DOHH2 (cell line): Measurements from ENCODE around the gene IRF9.

Experiments
- H3F3A ChIP-seq: fragments of 200-600 bp; sonication (generic), shearing (Covaris generic); 2 replicates; pipeline ENCODE4 v1.6.0; 2016; ENCODE audit warnings: antibody characterized with exemption, mild to moderate bottlenecking; ENCODE audit not compliant: control insufficient read depth, insufficient read depth
- H3K27ac ChIP-seq: fragments of 200-600 bp; sonication (generic); 2 replicates; pipeline ENCODE4 v1.5.1; 2014; ENCODE audit warnings: low read depth, mild to moderate bottlenecking, low read length, moderate library complexity
- H3K27me3 ChIP-seq: fragments of 200-600 bp; sonication (generic); 2 replicates; pipeline ENCODE4 v1.6.1; 2014; ENCODE audit warnings: mild to moderate bottlenecking, low read length, mixed read lengths; ENCODE audit not compliant: control insufficient read depth
- H3K36me3 ChIP-seq: fragments of 200-600 bp; sonication (generic); 2 replicates; pipeline ENCODE4 v1.6.1; 2014; ENCODE audit warnings: mild to moderate bottlenecking, low read length, moderate library complexity, mixed read lengths; ENCODE audit not compliant: control insufficient read depth
- H3K4me1 ChIP-seq: fragments of 200-600 bp; sonication (generic); 2 replicates; pipeline ENCODE4 v1.6.1; 2014; ENCODE audit warnings: mild to moderate bottlenecking, low read length, mixed read lengths; ENCODE audit not compliant: control insufficient read depth
- H3K4me2 ChIP-seq: fragments of 200-600 bp; sonication (generic); 2 replicates; pipeline ENCODE4 v1.6.0; 2014; ENCODE audit warnings: mild to moderate bottlenecking, low read length, moderate library complexity
- H3K4me3 ChIP-seq: fragments of 200-600 bp; sonication (generic); 2 replicates; pipeline ENCODE4 v1.5.1; 2014; ENCODE audit warnings: mild to moderate bottlenecking, low read length, mixed read lengths
- H3K79me2 ChIP-seq: fragments of 200-600 bp; sonication (generic); 2 replicates; pipeline ENCODE4 v1.6.1; 2014; ENCODE audit warnings: mild to moderate bottlenecking, low read length, mixed read lengths; ENCODE audit not compliant: control insufficient read depth
- H3K9me2 ChIP-seq: fragments of 200-600 bp; sonication (generic); replicated peaks from 2 replicates; pipeline ENCODE4 v1.6.1; 2014; ENCODE audit warnings: mild to moderate bottlenecking, low read length, mixed read lengths; ENCODE audit not compliant: control insufficient read depth
- H3K9me3 ChIP-seq: fragments of 200-600 bp; sonication (generic); 2 replicates; pipeline ENCODE4 v1.6.1; 2014; ENCODE audit warnings: antibody characterized with exemption, low read length, mixed read lengths; ENCODE audit not compliant: control insufficient read depth, insufficient read depth
- H4K20me1 ChIP-seq: fragments of 200-600 bp; sonication (generic); 2 replicates; pipeline ENCODE4 v1.6.0; 2014; ENCODE audit warnings: low read depth, mild to moderate bottlenecking, antibody characterized with exemption, low read length, moderate library complexity; ENCODE audit not compliant: control insufficient read depth, insufficient read depth
- CTCF ChIP-seq: fragments of 200-600 bp; sonication (generic); IDR thresholded peaks from one replicate; pipeline ENCODE4 v1.5.1; 2014; ENCODE audit warnings: antibody characterized with exemption, mild to moderate bottlenecking, low read depth, low read length; ENCODE audit not compliant: poor library complexity, severe bottlenecking
- EZH2phosphoT487 ChIP-seq: fragments of 200-600 bp; sonication (generic); IDR thresholded peaks from 2 replicates; pipeline ENCODE4 v1.6.1; 2017; ENCODE audit warnings: borderline replicate concordance, mild to moderate bottlenecking, antibody characterized with exemption, low read length, moderate library complexity, mixed read lengths

Gene IRF9

GRCh38 chr14:24179961-24180796 is 19.1 kb downstream of the IRF9 start:
- H3K9me3 ChIP-seq = no peaks in the 10 kb centered on the region
- H3K36me3 ChIP-seq = peaks cover 71% of the 10 kb centered on the region
- H4K20me1 ChIP-seq = no peaks in the 10 kb centered on the region
- H3K79me2 ChIP-seq = no peaks in the 10 kb centered on the region
- TF ChIP-seq EZH2phosphoT487 = no peak
- no peak for TF ChIP-seq CTCF
- H3K27me3 ChIP-seq = no peaks in the 10 kb centered on the region
- no peaks in the 10 kb centered on the region for H3K9me2 ChIP-seq
- H3K4me2 ChIP-seq = no peak overlapping the region
- H3K4me1 ChIP-seq = no peaks in the 10 kb centered on the region
- H3K4me3 ChIP-seq = no peak overlapping the region
- H3F3A ChIP-seq = peaks cover 3% of the 10 kb centered on the region; the same call in 1 of the 2 replicates
- H3K27ac ChIP-seq = no peak overlapping the region

GRCh38 chr14:24181371-24182077 is 20.5 kb downstream of the IRF9 start:
- H3K36me3 ChIP-seq = peaks cover 85% of the 10 kb centered on the region
- no peaks in the 10 kb centered on the region for H3K4me1 ChIP-seq
- H3F3A ChIP-seq = peaks cover 3% of the 10 kb centered on the region; the same call in 1 of the 2 replicates
- TF ChIP-seq CTCF = no peak
- no peak for TF ChIP-seq EZH2phosphoT487
- peaks cover 1% of the 10 kb centered on the region for H3K79me2 ChIP-seq
- H3K27ac ChIP-seq = no peak overlapping the region
- H3K9me3 ChIP-seq = no peaks in the 10 kb centered on the region
- no peaks in the 10 kb centered on the region for H3K9me2 ChIP-seq
- H3K4me3 ChIP-seq = no peak overlapping the region
- H3K4me2 ChIP-seq = no peak overlapping the region
- H4K20me1 ChIP-seq = no peaks in the 10 kb centered on the region
- no peaks in the 10 kb centered on the region for H3K27me3 ChIP-seq

GRCh38 chr14:24182110-24182882 is 21.2 kb downstream of the IRF9 start:
- H3K27me3 ChIP-seq = no peaks in the 10 kb centered on the region
- H3K4me2 ChIP-seq = no peak overlapping the region
- H4K20me1 ChIP-seq = no peaks in the 10 kb centered on the region
- H3K27ac ChIP-seq = no peak overlapping the region
- H3K9me2 ChIP-seq = no peaks in the 10 kb centered on the region
- peaks cover 5% of the 10 kb centered on the region for H3K4me1 ChIP-seq
- no peaks in the 10 kb centered on the region for H3K9me3 ChIP-seq
- H3K36me3 ChIP-seq = peaks cover 93% of the 10 kb centered on the region
- TF ChIP-seq CTCF = no peak
- TF ChIP-seq EZH2phosphoT487 = no peak
- no peak overlapping the region for H3K4me3 ChIP-seq
- H3F3A ChIP-seq = peaks cover 3% of the 10 kb centered on the region; the same call in 1 of the 2 replicates
- H3K79me2 ChIP-seq = peaks cover 9% of the 10 kb centered on the region
